HepG2 (cell line): ENCODE results near the gene XPR1.

ENCODE experiments used
- EZH2 ChIP-seq: conservative IDR thresholded peaks from 2 replicates; pipeline ENCODE4 v1.6.1; 2012; ENCODE audit warnings: mild to moderate bottlenecking, low read depth, low read length, moderate library complexity
- FOXK1 ChIP-seq: sonication (generic); formaldehyde crosslinking; IDR thresholded peaks from 2 replicates; pipeline ENCODE4 v1.4.0; 2020; ENCODE audit warnings: low read depth, missing genetic modification reagents, borderline replicate concordance
- MAX ChIP-seq: IDR thresholded peaks from 2 replicates; pipeline ENCODE4 v1.6.1; 2012; ENCODE audit warnings: inconsistent platforms
- MYNN ChIP-seq: sonication (generic); formaldehyde crosslinking; IDR thresholded peaks from 2 replicates; pipeline ENCODE4 v1.4.0; 2020; ENCODE audit warnings: mild to moderate bottlenecking, low read depth, missing genetic modification reagents
- POLR2AphosphoS5 ChIP-seq: IDR thresholded peaks from 2 replicates; pipeline ENCODE4 v1.6.1; 2012; ENCODE audit warnings: low read depth, low read length
- RXRA ChIP-seq: sonication (generic); formaldehyde crosslinking; IDR thresholded peaks from 2 replicates; pipeline ENCODE4 v1.5.1; 2020; ENCODE audit warnings: missing genetic modification reagents
- TARDBP ChIP-seq: sonication (generic); formaldehyde crosslinking; IDR thresholded peaks from 2 replicates; pipeline ENCODE4 v1.8.0; 2022; ENCODE audit warnings: mild to moderate bottlenecking, missing genetic modification reagents
- TRIM24 ChIP-seq: sonication (generic); formaldehyde crosslinking; IDR thresholded peaks from 2 replicates; pipeline ENCODE4 v1.8.0; 2022; ENCODE audit warnings: mild to moderate bottlenecking, missing genetic modification reagents
- ZBTB21 ChIP-seq: sonication (generic); formaldehyde crosslinking; IDR thresholded peaks from 2 replicates; pipeline ENCODE4 v1.4.0; 2020; ENCODE audit warnings: missing genetic modification reagents
- TF ChIP-seq, protein P1 (sequence below): sonication (generic); formaldehyde crosslinking; IDR thresholded peaks from 2 replicates; pipeline ENCODE4 v1.4.0; 2020; ENCODE audit warnings: missing genetic modification reagents
- TF ChIP-seq, protein P2 (sequence below): IDR thresholded peaks from 2 replicates; pipeline ENCODE4 v1.6.1; 2016; ENCODE audit warnings: low read depth, missing genetic modification reagents, missing compliant biosample characterization

- TF ChIP-seq MAX (no peak), RXRA (CRISPR knock-in tag) (no peak), ZBTB21 (no peak), POLR2AphosphoS5 (no peak), MYNN (CRISPR knock-in tag) (no peak), FOXK1 (CRISPR knock-in tag) (no peak), TRIM24 (CRISPR knock-in tag) (no peak), TARDBP (CRISPR knock-in tag) (no peak), EZH2 (no peak)
- TF ChIP-seq, protein P1, sequence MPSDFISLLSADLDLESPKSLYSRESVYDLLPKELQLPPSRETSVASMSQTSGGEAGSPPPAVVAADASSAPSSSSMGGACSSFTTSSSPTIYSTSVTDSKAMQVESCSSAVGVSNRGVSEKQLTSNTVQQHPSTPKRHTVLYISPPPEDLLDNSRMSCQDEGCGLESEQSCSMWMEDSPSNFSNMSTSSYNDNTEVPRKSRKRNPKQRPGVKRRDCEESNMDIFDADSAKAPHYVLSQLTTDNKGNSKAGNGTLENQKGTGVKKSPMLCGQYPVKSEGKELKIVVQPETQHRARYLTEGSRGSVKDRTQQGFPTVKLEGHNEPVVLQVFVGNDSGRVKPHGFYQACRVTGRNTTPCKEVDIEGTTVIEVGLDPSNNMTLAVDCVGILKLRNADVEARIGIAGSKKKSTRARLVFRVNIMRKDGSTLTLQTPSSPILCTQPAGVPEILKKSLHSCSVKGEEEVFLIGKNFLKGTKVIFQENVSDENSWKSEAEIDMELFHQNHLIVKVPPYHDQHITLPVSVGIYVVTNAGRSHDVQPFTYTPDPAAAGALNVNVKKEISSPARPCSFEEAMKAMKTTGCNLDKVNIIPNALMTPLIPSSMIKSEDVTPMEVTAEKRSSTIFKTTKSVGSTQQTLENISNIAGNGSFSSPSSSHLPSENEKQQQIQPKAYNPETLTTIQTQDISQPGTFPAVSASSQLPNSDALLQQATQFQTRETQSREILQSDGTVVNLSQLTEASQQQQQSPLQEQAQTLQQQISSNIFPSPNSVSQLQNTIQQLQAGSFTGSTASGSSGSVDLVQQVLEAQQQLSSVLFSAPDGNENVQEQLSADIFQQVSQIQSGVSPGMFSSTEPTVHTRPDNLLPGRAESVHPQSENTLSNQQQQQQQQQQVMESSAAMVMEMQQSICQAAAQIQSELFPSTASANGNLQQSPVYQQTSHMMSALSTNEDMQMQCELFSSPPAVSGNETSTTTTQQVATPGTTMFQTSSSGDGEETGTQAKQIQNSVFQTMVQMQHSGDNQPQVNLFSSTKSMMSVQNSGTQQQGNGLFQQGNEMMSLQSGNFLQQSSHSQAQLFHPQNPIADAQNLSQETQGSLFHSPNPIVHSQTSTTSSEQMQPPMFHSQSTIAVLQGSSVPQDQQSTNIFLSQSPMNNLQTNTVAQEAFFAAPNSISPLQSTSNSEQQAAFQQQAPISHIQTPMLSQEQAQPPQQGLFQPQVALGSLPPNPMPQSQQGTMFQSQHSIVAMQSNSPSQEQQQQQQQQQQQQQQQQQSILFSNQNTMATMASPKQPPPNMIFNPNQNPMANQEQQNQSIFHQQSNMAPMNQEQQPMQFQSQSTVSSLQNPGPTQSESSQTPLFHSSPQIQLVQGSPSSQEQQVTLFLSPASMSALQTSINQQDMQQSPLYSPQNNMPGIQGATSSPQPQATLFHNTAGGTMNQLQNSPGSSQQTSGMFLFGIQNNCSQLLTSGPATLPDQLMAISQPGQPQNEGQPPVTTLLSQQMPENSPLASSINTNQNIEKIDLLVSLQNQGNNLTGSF (CRISPR knock-in tag) = no peak
- TF ChIP-seq, protein P2, sequence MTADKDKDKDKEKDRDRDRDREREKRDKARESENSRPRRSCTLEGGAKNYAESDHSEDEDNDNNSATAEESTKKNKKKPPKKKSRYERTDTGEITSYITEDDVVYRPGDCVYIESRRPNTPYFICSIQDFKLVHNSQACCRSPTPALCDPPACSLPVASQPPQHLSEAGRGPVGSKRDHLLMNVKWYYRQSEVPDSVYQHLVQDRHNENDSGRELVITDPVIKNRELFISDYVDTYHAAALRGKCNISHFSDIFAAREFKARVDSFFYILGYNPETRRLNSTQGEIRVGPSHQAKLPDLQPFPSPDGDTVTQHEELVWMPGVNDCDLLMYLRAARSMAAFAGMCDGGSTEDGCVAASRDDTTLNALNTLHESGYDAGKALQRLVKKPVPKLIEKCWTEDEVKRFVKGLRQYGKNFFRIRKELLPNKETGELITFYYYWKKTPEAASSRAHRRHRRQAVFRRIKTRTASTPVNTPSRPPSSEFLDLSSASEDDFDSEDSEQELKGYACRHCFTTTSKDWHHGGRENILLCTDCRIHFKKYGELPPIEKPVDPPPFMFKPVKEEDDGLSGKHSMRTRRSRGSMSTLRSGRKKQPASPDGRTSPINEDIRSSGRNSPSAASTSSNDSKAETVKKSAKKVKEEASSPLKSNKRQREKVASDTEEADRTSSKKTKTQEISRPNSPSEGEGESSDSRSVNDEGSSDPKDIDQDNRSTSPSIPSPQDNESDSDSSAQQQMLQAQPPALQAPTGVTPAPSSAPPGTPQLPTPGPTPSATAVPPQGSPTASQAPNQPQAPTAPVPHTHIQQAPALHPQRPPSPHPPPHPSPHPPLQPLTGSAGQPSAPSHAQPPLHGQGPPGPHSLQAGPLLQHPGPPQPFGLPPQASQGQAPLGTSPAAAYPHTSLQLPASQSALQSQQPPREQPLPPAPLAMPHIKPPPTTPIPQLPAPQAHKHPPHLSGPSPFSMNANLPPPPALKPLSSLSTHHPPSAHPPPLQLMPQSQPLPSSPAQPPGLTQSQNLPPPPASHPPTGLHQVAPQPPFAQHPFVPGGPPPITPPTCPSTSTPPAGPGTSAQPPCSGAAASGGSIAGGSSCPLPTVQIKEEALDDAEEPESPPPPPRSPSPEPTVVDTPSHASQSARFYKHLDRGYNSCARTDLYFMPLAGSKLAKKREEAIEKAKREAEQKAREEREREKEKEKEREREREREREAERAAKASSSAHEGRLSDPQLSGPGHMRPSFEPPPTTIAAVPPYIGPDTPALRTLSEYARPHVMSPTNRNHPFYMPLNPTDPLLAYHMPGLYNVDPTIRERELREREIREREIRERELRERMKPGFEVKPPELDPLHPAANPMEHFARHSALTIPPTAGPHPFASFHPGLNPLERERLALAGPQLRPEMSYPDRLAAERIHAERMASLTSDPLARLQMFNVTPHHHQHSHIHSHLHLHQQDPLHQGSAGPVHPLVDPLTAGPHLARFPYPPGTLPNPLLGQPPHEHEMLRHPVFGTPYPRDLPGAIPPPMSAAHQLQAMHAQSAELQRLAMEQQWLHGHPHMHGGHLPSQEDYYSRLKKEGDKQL (CRISPR knock-in tag) = no peak
Observed at GRCh38 chr1:180802813-180803212, 171.0 kb downstream of the XPR1 start.
